ENCODE measurements around the gene SERP2. TPM values are rescaled to one million over a fixed set of nuclear protein-coding genes. Genes with fewer than 3 reads are reported as not detected.
"Not testable (repeated sequence)": the region's sequence is repeated elsewhere in the genome, so short reads cannot be mapped to it uniquely, and the experiment has no call there.

SERP2 gene
- polyA plus RNA-seq (ENCODE audit: low read depth in 6 of 6): under 1 TPM in 1 of 6 donors, not detected in 5; 0.52 TPM

DNA sequence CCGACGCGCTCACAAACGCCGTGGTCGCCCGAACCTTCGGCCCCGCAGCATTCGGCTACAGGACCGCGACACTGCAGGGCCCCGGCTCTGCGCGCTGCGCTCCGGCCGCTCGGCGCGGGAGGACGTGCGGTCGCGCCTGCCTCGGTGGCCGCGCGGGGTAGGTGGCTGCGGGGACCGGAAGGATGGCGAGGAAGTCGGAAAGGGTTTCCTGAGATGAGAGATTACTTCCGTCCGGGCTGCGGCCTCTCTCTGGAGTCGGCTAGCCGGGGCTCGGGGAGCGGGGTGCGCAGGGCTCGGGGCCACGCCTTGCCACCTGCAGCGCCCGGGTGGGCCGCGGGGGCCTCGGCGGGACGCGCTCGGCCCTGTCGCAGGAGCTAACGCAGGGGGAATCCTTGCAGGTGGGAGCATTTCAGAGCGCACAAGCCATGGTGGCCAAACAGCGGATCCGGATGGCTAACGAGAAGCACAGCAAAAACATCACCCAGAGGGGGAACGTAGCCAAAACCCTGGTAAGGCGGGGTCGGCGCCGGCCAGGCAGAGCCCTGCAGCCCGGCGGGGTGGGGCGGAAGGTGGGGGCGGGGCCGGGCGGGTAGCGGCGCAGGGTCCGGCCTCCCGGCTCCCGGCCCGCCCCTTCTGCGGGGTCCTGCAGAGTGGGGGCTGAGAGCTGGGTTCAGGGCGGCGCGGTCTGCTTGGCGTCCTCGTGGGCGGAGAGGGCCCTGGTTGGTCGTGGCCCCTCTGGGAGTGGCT, at the start of gene SERP2:
TSS of gene SERP2 (plus strand) at position 224 of the 747 bp plus-strand sequence. CDS start at position 426, 202 bp downstream.
- H3K27me3 Mint-ChIP-seq: peaks cover 18 to 38% (median 28%) of the 10 kb centered on the region in 3 donors

DNA sequence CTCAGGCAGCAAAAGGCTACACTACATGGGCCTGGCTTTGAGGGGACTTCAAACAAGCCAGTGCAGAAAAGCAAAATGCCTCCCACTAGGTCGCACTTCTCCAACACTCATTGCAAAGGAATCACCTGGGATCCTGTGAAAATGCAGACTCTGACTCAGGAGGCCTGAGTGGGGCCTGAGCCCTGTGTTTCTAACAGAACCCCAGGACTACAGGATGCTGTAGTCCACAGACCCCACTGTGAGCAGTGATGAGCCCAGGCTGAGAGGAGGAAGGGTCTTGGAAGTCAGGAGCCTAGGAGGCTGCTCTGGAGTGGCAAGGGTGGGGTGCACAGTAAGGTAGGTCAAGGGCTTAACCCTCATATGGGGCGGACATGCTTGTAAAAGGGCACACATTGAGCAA, 46.7 kb upstream of the SERP2 start:
- Mint-ChIP-seq H3K27me3 (peaks cover 6 to 10% (median 9%) of the 10 kb centered on the region in 3 donors), H3K4me3 (no peak overlapping the region), H3K9me3 (peaks cover 0 to 9% (median 3%) of the 10 kb centered on the region in 7 donors), H3K4me1 (no peaks in the 10 kb centered on the region), H3K27ac (no peak overlapping the region), H3K36me3 (peaks cover 0 to under 1% of the 10 kb centered on the region in 2 donors)
- ATAC-seq (ENCODE audit: low read depth in 2 of 2) (no peak), DNase-seq (no peak)

More for the DNA sequence above, at the start of gene SERP2:
- ATAC-seq (ENCODE audit: low read depth in 2 of 2) (peak; percentile 38 to 51), DNase-seq (peak; percentile 3)
- Mint-ChIP-seq H3K4me3 (peak within 1 kb of the TSS; percentile 49 to 75 (median 61)), H3K27ac (peak within 1 kb of the TSS in 1 of 6 donors; percentile 76), H3K9me3 (peaks cover 0 to 2% (median 0%) of the 10 kb centered on the region in 7 donors), H3K4me1 (peaks cover 0 to 6% (median 0%) of the 10 kb centered on the region in 3 donors), H3K36me3 (no peaks in the 10 kb centered on the region)

DNA sequence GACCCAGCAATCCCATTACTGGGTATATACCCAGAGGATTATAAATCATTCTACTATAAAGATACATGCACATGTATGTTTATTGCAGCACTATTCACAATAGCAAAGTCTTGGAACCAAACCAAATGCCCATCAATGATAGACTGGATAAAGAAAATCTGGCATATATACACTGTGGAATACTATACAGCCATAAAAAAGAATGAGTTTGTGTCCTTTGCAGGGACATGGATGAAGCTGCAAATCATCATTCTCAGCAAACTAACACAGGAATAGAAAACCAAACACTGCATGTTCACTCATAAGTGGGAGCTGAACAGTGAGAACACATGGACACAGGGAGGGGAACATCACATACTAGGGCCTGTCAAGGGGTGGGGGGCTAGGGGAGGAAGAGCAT, 44.6 kb upstream of the SERP2 start:
- not testable (repeated sequence) for ATAC-seq (ENCODE audit: low read depth in 2 of 2); DNase-seq; H3K36me3 Mint-ChIP-seq; H3K9me3 Mint-ChIP-seq; H3K27ac Mint-ChIP-seq; H3K4me1 Mint-ChIP-seq; H3K4me3 Mint-ChIP-seq
- H3K27me3 Mint-ChIP-seq: peaks cover 6 to 10% (median 10%) of the 10 kb centered on the region in 3 donors

DNA sequence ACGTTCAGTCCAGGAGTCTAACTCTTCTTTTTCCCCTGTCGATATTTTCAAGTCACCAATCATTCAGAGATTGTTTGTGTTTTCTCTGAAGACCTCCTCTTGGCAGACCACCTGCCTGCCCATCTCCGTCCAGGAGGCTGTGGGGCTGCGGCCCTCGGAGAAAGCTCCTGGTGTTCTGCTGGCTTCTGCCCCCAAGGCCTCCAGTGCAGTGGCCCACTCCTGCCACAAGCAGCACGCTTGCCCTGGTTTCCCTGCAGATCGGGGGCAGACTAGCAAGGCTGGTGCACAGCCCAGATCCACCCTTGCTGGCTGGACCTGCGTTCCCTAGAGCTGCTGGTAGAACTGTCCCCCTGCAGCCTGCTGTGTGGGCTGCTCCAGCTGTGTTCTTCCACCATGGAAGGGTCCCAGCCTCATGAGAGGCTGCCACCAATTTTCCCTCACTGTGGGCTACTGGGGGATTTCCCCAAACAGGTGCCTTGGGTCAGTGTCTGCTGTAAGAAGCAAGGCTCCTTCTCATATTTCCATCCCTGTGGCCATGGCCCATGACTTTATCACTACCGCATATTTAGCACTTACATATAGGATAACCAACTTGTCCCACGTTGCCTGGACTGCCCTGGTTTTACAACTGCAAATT, 43.6 kb upstream of the SERP2 start:
- no peak overlapping the region for H3K4me3 Mint-ChIP-seq
- peaks cover 6 to 14% (median 10%) of the 10 kb centered on the region in 3 donors for H3K27me3 Mint-ChIP-seq
- no peaks in the 10 kb centered on the region for H3K36me3 Mint-ChIP-seq
- no peak for ATAC-seq (ENCODE audit: low read depth in 2 of 2)
- H3K27ac Mint-ChIP-seq: no peak overlapping the region
- DNase-seq: no peak
- peaks cover 0 to 9% (median 1%) of the 10 kb centered on the region in 7 donors for H3K9me3 Mint-ChIP-seq
- H3K4me1 Mint-ChIP-seq: no peaks in the 10 kb centered on the region

DNA sequence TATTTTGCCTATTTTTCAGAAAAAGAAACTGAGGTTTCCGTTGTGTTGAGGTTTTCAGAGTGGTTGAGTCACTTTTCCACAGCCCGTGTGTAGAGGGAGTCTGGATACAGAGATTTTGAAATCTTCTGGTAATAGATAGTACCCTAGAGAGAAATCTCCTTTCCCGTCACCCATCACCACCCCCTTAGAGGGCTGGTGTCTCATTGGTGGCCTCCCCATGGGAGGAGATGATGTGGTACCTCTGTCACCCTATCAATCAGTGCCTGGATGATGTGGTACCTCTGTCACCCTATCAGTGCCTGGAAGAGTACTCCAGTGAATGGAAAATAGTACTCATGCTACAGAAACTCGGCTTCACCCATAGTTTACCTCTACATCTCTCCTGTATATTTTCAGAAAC, 42.2 kb upstream of the SERP2 start:
- Mint-ChIP-seq H3K4me1 (no peaks in the 10 kb centered on the region), H3K27me3 (peaks cover 0 to 9% (median 6%) of the 10 kb centered on the region in 3 donors), H3K4me3 (no peak overlapping the region), H3K27ac (no peak overlapping the region), H3K36me3 (no peaks in the 10 kb centered on the region), H3K9me3 (peaks cover 0 to 9% (median 1%) of the 10 kb centered on the region in 7 donors)
- no peak for DNase-seq
- ATAC-seq (ENCODE audit: low read depth in 2 of 2): no peak

DNA sequence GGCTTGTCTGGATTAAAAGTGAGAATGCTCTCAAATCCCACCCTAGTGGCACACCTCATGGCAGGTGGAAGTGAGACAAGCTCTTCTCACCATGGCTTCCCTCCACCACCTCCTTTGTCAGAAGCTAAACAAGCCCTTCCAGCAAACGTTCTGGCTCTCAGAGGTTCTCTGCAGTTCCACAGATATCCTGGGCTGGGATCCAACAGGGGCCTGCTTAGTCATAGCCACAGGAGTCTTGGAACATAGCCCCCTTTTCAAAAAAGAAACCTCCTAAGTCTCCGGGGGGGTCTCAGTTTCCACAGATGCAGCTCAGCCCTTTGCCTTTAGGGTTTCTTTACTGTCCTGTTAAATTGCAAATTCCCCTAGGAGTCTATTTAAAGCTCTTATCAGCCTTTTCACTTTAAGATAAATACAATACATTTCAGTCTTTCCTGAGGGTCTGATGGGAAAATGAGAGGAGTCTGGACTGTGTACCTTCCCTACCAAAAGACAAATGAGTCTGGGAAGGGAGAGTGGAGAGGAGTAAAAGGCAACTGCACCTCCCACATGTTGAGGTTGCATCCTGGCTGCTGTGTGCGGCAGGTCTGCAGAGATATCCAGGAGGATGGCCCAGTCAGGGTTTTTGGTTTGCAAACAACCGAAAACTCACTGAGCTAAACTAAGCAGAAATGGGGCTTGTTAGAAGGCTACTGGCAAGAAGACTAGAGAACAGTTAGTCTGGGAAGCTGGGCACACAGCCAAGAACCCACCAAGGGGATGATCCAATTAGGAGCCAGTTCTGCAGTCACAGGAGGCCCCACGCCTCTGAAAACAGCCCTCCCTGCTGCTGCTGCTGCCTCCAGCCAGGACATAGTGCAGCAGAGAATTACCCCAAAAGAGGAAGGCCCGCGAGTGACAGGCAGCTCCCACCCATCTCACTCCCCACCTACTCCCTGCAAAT, 41.4 kb upstream of the SERP2 start:
- Mint-ChIP-seq H3K9me3 (peaks cover 0 to 9% (median 1%) of the 10 kb centered on the region in 7 donors), H3K27ac (no peak overlapping the region), H3K36me3 (no peaks in the 10 kb centered on the region), H3K4me3 (no peak overlapping the region), H3K4me1 (no peaks in the 10 kb centered on the region), H3K27me3 (peaks cover 0 to 9% (median 6%) of the 10 kb centered on the region in 3 donors)
- no peak for ATAC-seq (ENCODE audit: low read depth in 2 of 2)
- DNase-seq: no peak

DNA sequence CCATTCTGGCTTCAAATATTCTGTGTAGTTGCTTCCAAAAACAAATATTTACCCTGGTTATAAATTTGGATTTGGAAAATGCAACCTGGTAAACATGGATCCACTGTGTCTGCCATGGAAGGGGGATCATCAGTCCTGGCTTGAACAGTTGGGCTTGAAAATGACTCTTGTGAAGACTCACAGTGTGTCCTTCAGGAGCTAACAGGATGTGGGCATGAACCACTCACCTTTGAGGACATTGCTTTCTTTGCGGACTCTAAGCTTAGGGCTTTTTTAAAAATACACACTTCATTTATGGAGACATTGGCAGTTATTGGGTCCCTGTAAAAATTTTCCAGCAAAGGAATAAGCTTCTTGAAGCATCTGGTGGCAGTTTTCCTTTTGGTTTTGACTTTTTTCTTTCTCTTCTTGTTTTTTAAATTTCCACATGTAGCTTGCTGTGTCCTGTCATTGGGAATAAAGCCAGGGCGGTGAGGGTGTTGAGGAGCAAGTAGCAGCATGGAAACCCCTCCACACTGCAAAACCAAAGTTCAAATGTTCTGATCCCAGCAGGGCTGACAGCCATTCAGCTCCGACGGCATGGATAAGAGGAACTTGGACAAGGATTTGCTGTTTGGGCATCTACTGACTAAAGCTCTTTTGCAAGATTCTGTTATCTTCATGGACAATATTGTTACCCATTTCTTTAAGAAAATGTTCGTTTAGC, 39.5 kb upstream of the SERP2 start:
- Mint-ChIP-seq H3K4me1 (no peaks in the 10 kb centered on the region), H3K4me3 (no peak overlapping the region), H3K27ac (peak overlapping the region in 1 of 6 donors; percentile 2), H3K36me3 (no peaks in the 10 kb centered on the region), H3K27me3 (peaks cover 0 to 9% (median under 1%) of the 10 kb centered on the region in 3 donors), H3K9me3 (peaks cover 0 to under 1% (median 0%) of the 10 kb centered on the region in 7 donors)
- DNase-seq: no peak
- ATAC-seq (ENCODE audit: low read depth in 2 of 2): no peak

DNA sequence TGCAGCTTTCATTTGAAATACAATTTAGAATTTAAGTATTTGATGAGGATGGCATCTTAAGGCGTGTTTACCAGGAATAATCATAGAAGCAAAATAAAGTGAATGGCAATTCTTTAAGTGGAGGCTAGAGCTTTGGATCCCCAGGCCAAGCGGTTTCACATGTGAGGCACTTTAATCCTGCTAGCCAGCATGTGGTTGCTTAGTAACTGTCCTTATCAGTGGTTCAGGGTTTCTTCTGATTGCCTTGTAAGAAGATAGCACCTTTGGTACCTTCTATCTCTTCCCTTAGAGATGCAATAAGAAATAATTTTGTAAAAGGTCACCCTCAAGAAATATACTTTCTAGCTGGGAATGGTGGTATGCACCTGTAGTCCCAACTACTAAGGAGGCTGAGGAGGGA, 38.9 kb upstream of the SERP2 start:
- no peaks in the 10 kb centered on the region for H3K36me3 Mint-ChIP-seq
- no peak overlapping the region for H3K27ac Mint-ChIP-seq
- no peak overlapping the region for H3K4me3 Mint-ChIP-seq
- no peaks in the 10 kb centered on the region for H3K4me1 Mint-ChIP-seq
- no peak for ATAC-seq (ENCODE audit: low read depth in 2 of 2)
- no peaks in the 10 kb centered on the region for H3K9me3 Mint-ChIP-seq
- peaks cover 0 to 9% (median 0%) of the 10 kb centered on the region in 3 donors for H3K27me3 Mint-ChIP-seq
- DNase-seq: no peak

DNA sequence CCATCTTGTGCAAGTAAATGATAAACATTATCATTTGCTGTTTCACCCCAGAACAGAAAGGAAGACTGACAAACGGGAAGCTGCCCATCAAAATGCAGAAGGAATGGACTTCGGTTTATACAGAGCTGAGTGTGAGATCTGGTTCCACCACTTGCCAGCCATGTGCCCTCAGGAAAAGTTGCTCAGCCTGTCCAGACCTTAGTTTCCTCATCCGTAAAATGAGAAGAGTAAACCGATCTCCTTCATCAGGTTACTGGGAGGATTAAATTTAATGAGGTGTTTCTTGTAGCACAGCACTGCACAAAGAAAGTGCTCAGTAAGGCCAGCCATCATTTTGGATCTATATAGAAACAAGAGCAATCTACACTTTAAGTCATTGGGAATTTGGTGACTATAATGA, 36.7 kb upstream of the SERP2 start:
- DNase-seq (no peak), ATAC-seq (ENCODE audit: low read depth in 2 of 2) (no peak)
- Mint-ChIP-seq H3K9me3 (peaks cover 0 to 2% (median 0%) of the 10 kb centered on the region in 7 donors), H3K36me3 (no peaks in the 10 kb centered on the region), H3K27ac (no peak overlapping the region), H3K4me1 (no peaks in the 10 kb centered on the region), H3K27me3 (peaks cover 0 to 5% (median 0%) of the 10 kb centered on the region in 3 donors), H3K4me3 (no peak overlapping the region)

DNA sequence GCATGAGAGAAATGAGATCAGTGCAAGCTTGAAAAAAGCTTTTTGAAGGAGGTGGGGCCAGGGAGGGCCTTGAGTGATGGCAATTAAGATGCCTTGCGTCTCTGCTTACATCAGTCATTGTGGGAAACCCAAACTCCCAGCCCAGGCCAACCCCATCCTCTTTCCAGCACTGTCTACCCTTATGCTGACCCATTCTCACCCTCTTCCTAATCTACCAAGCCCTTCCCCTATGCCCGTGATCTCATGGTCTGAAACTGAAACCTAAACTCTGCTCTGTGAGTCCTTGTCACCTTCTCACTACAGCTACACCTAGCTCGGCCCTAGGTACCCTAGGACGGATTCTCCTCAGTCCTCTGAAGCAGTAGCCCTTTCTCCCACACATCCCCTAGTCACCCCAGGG, 36.0 kb upstream of the SERP2 start:
- no peak for DNase-seq
- H3K4me1 Mint-ChIP-seq: no peaks in the 10 kb centered on the region
- H3K36me3 Mint-ChIP-seq: no peaks in the 10 kb centered on the region
- peak overlapping the region in 1 of 6 donors; percentile 62 for H3K27ac Mint-ChIP-seq
- H3K27me3 Mint-ChIP-seq: peaks cover 0 to 5% (median 0%) of the 10 kb centered on the region in 3 donors
- no peak for ATAC-seq (ENCODE audit: low read depth in 2 of 2)
- H3K4me3 Mint-ChIP-seq: no peak overlapping the region
- peaks cover 0 to 2% (median 0%) of the 10 kb centered on the region in 7 donors for H3K9me3 Mint-ChIP-seq

DNA sequence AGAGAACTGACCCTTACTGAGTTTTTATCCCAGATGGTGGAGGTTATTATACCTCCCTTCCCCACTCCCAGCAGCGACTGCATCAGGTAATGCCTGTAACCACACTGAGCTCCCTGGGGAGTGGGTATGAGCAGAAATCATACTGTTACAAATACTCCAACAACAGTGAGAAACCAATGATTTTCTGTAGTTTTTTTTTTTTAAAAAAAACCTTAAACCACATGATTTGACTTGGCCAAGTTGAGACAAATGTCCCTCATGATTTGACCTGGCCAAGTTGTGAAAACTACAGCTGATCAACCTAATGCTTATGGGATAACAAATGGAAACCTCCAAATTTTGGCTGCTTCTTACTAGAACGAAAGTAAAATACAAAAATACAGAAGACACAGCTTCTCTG, 33.1 kb upstream of the SERP2 start:
- H3K9me3 Mint-ChIP-seq: peaks cover 0 to 4% (median 0%) of the 10 kb centered on the region in 7 donors
- H3K4me1 Mint-ChIP-seq: no peaks in the 10 kb centered on the region
- no peak overlapping the region for H3K4me3 Mint-ChIP-seq
- no peaks in the 10 kb centered on the region for H3K36me3 Mint-ChIP-seq
- H3K27me3 Mint-ChIP-seq: no peaks in the 10 kb centered on the region
- no peak overlapping the region for H3K27ac Mint-ChIP-seq
- no peak for DNase-seq
- ATAC-seq (ENCODE audit: low read depth in 2 of 2): no peak

DNA sequence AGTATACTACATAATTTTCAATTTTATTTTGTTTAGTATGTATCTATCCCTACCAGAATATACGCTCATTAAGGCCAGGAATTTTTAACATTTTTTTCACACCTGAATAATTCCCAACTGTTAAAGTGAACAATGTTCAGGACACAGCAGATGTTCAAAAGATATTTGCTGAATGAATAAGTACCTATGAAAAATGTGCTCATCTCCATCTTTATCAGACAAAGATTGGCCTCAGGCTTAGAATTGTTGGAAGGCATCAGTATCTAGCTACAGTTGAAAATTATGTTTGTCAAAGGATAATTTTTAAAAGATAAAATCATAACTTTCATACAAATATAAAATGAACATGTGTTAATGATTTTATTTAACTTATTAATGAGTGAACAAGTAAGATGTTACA, 30.9 kb upstream of the SERP2 start:
- no peak overlapping the region for H3K27ac Mint-ChIP-seq

More for the DNA sequence above, 30.9 kb upstream of the SERP2 start:
- no peaks in the 10 kb centered on the region for H3K36me3 Mint-ChIP-seq
- no peaks in the 10 kb centered on the region for H3K27me3 Mint-ChIP-seq
- ATAC-seq (ENCODE audit: low read depth in 2 of 2) (no peak), DNase-seq (no peak)
- no peaks in the 10 kb centered on the region for H3K4me1 Mint-ChIP-seq
- H3K9me3 Mint-ChIP-seq: peaks cover 0 to 4% (median 0%) of the 10 kb centered on the region in 7 donors
- no peak overlapping the region for H3K4me3 Mint-ChIP-seq
